Activated naive CD4-positive, alpha-beta T cell treated with anti-CD3 and anti-CD28 coated beads, Interleukin-2, amount 50 U/mL, for 24 hours (primary cell): ENCODE measurements around the gene ZNF32.

Source experiments
- H3K27ac Mint-ChIP-seq: one replicate; pipeline ENCODE4 v1.8.0; 2021; ENCODE audit warnings: mild to moderate bottlenecking, mixed read lengths
- H3K27me3 Mint-ChIP-seq: one replicate; pipeline ENCODE4 v1.8.0; 2021; ENCODE audit warnings: mixed read lengths
- H3K36me3 Mint-ChIP-seq: one replicate; pipeline ENCODE4 v1.8.0; 2021; ENCODE audit warnings: mixed read lengths
- H3K4me1 Mint-ChIP-seq: one replicate; pipeline ENCODE4 v1.8.0; 2021; ENCODE audit warnings: mixed read lengths
- H3K4me3 Mint-ChIP-seq: one replicate; pipeline ENCODE4 v1.8.0; 2021; ENCODE audit warnings: mild to moderate bottlenecking, mixed read lengths
- H3K9me3 Mint-ChIP-seq: one replicate; pipeline ENCODE4 v1.8.0; 2021; ENCODE audit warnings: mixed read lengths

Gene ZNF32

DNA sequence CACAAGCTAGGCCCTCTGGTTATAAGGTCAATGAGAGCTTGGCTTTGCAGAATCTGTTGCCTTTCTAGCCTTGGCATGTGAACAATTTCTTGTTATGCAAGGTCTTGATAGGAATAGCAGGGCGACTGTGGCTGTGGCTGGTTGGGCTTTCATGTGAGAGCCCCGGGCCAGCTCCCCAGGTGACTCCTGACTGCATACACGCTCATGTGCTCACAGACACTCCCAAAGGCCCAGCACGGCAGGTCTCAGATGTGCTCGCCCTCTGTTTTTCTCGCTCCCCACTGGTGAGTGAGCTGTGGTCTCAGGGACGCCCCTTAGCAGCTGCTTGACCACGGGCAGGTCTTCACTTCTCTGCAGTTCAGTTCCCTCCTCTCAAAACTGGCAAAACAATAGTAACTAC is 37.1 kb upstream of the ZNF32 start:
- H3K4me1 Mint-ChIP-seq: peaks cover 3% of the 10 kb centered on the region
- H3K27ac Mint-ChIP-seq: no peak overlapping the region
- H3K9me3 Mint-ChIP-seq: no peaks in the 10 kb centered on the region
- peaks cover 6% of the 10 kb centered on the region for H3K27me3 Mint-ChIP-seq
- H3K4me3 Mint-ChIP-seq: no peak overlapping the region
- H3K36me3 Mint-ChIP-seq: no peaks in the 10 kb centered on the region

GRCh38 chr10:43684292-43684559 is 35.5 kb upstream of the ZNF32 start:
- peaks cover 11% of the 10 kb centered on the region for H3K27me3 Mint-ChIP-seq
- no peaks in the 10 kb centered on the region for H3K9me3 Mint-ChIP-seq
- no peak overlapping the region for H3K27ac Mint-ChIP-seq
- no peaks in the 10 kb centered on the region for H3K4me1 Mint-ChIP-seq
- H3K36me3 Mint-ChIP-seq: no peaks in the 10 kb centered on the region
- H3K4me3 Mint-ChIP-seq: no peak overlapping the region

DNA sequence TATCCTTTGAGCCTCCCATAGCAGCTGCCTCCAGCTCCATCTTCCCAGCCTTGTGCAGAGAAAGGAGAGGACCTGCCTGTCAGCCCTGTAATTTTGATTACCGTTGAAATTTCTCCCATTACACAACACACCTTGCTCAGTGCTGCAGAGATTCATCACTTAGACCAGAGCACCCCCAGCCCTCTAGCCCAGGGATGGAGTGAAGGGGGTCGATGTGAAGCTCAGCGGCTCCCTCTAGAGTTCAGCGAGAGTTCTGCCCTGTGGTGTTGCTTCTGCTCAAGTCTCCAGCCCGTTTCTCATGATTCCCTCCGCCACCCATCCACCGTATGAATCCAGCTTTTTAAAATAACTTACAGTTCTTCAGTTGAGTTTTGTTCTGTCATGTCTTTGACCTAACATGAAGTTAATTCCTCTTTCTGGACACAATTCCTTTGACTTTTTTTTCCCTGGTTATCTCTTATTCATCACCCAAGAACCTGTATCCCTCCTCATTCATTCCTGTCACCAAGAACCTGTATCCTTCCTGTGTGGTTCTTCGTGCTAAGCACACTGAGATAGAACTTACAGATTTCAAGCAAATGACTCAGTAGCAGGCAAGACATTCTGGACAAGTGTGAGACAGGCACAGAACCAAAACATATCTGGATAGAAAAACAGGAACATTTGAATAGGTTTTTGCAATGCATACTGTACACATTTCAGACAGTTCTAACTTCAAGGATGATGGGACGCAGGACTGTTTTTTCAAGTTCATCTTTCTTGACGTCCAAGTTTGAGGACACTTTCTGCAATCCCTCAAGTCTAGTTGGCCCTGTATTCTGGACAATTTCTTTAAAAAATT is 35.0 kb upstream of the ZNF32 start:
- Mint-ChIP-seq H3K4me3 (no peak overlapping the region), H3K4me1 (no peaks in the 10 kb centered on the region), H3K27me3 (peaks cover 11% of the 10 kb centered on the region), H3K27ac (no peak overlapping the region), H3K36me3 (no peaks in the 10 kb centered on the region), H3K9me3 (no peaks in the 10 kb centered on the region)

DNA sequence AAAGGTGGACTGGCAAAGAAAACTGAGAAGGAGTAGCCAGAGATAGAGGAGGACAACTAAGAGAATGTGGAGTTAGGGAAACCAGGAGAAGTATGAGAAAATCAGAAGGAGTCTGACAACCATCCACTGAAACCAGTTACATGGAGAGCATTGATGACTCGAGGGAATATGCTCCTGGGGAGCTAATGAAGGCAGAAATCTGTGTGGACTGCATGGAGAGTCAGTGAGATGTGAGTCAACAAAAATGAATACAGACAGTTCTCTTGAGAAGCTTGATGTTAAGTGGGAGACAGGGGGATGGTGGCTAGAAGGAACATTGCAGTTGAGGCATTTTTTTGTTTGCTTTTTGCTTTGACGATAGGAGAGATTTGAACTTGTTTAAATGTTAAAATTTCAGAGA is 34.3 kb upstream of the ZNF32 start:
- H3K4me1 Mint-ChIP-seq: no peaks in the 10 kb centered on the region
- no peaks in the 10 kb centered on the region for H3K9me3 Mint-ChIP-seq
- no peaks in the 10 kb centered on the region for H3K36me3 Mint-ChIP-seq
- no peak overlapping the region for H3K27ac Mint-ChIP-seq
- no peak overlapping the region for H3K4me3 Mint-ChIP-seq
- peaks cover 13% of the 10 kb centered on the region for H3K27me3 Mint-ChIP-seq

DNA sequence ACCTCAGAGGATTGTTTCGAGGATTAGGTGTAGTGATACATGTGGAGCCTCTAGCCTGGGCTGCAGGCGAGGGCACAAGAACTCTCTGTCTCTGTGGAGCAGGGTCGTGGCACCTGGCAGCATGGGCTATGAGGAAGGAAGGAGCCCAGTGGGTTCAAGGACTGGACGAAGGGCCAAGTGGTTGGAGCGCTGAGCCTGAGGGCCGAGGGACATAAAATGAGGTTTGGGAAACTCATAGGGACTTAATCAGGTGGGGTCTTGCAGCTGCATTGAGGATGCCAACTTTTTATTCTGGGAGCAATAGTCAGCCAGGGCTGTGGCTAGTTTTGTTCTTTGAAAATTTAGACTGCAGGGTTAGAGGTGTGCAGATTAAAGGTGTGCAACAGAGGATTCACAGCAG is 33.0 kb upstream of the ZNF32 start:
- Mint-ChIP-seq H3K27ac (no peak overlapping the region), H3K9me3 (no peaks in the 10 kb centered on the region), H3K36me3 (no peaks in the 10 kb centered on the region), H3K27me3 (peaks cover 15% of the 10 kb centered on the region), H3K4me3 (no peak overlapping the region), H3K4me1 (no peaks in the 10 kb centered on the region)

GRCh38 chr10:43681220-43681619 is 32.5 kb upstream of the ZNF32 start:
- H3K36me3 Mint-ChIP-seq: no peaks in the 10 kb centered on the region
- H3K27me3 Mint-ChIP-seq: peaks cover 15% of the 10 kb centered on the region
- no peaks in the 10 kb centered on the region for H3K4me1 Mint-ChIP-seq
- no peaks in the 10 kb centered on the region for H3K9me3 Mint-ChIP-seq
- H3K27ac Mint-ChIP-seq: no peak overlapping the region
- H3K4me3 Mint-ChIP-seq: no peak overlapping the region

DNA sequence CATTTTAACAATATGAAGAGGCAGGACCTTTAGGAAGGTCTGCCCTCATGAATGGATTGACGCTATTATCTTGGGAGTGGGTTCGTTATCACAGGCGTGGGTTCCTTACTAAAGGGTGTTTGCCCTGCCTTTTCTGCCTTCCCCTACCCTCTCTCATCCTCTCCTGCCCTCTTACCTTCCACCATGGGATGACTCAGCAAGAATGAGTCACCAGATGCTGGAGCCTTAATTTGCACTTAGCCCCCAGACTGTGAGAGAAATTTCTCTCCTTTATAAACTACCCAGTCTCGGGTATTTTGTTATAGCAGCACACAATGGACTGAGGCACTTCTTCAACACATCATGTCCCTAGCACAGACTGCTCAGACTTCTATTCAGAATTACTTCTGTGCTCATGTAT is 31.4 kb upstream of the ZNF32 start:
- Mint-ChIP-seq H3K4me3 (no peak overlapping the region), H3K36me3 (no peaks in the 10 kb centered on the region), H3K4me1 (no peaks in the 10 kb centered on the region), H3K9me3 (no peaks in the 10 kb centered on the region), H3K27ac (no peak overlapping the region), H3K27me3 (peaks cover 15% of the 10 kb centered on the region)

DNA sequence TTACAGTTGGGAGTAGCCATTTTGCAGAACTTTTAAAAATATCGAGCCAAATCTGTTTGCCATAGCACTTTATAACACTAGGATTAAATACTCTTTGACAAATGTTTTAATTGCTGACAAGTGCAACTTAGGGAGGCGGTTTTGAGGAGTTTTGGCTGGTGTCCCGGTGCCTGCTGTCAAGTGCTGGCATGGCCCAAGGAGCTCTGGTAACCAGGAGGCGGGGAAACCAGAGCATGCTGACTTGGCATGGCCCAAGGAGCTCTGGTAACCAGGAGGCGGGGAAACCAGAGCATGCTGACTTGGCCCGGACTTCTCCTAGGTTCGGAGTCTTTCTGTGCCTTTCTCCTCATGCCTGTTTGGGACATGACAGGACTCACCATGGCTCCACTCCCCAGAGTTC is 30.8 kb upstream of the ZNF32 start:
- Mint-ChIP-seq H3K4me3 (no peak overlapping the region), H3K27me3 (peaks cover 15% of the 10 kb centered on the region), H3K9me3 (no peaks in the 10 kb centered on the region)

DNA sequence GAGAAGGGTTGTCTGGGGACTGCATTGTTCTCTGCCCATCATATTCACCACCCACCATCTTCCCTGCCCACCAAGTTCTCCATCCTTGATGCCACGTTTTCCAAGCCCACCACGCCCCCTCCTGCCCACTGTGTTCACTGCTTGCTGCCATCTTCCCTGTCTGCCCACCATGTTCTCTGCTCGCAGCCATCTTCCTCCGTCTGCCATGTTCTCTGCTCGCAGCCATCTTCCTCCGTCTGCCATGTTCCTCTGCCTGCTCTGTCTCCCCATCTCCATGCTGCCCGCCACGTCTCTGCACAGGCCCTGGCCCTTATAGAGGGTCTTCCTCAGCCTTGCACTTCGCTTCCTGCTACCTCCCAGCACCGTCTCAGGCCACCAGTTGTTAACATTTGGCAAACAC is 30.0 kb upstream of the ZNF32 start:
- Mint-ChIP-seq H3K9me3 (no peaks in the 10 kb centered on the region), H3K4me3 (no peak overlapping the region), H3K27ac (no peak overlapping the region), H3K4me1 (no peaks in the 10 kb centered on the region), H3K36me3 (no peaks in the 10 kb centered on the region), H3K27me3 (peaks cover 15% of the 10 kb centered on the region)

More for the DNA sequence above, 30.8 kb upstream of the ZNF32 start:
- no peaks in the 10 kb centered on the region for H3K4me1 Mint-ChIP-seq
- H3K36me3 Mint-ChIP-seq: no peaks in the 10 kb centered on the region
- H3K27ac Mint-ChIP-seq: no peak overlapping the region

GRCh38 chr10:43676901-43677300 is 28.2 kb upstream of the ZNF32 start:
- Mint-ChIP-seq H3K27ac (no peak overlapping the region), H3K9me3 (no peaks in the 10 kb centered on the region), H3K4me3 (no peak overlapping the region), H3K36me3 (no peaks in the 10 kb centered on the region), H3K27me3 (peaks cover 14% of the 10 kb centered on the region), H3K4me1 (no peaks in the 10 kb centered on the region)

DNA sequence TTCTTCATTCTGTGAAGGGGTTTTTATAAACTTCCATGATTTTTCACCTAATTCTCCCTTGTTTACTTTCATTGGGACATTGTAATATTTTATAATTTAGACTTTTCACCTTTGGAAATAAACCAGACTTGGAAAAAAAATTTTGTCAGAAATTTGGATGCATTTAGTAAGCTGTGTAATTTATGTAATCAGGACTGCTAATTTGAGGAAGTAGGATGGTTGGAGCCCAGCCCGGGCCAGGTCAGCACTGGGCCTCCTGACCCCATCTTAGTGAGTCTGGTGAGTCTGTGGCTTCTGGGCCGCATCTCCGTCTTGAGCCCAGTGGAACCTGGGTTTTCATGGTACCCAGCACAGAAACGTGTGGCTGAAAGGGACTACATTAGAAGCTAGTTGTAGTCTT is 27.6 kb upstream of the ZNF32 start:
- H3K4me1 Mint-ChIP-seq: no peaks in the 10 kb centered on the region
- no peak overlapping the region for H3K27ac Mint-ChIP-seq
- H3K9me3 Mint-ChIP-seq: no peaks in the 10 kb centered on the region
- H3K27me3 Mint-ChIP-seq: peaks cover 16% of the 10 kb centered on the region
- no peaks in the 10 kb centered on the region for H3K36me3 Mint-ChIP-seq
- no peak overlapping the region for H3K4me3 Mint-ChIP-seq

DNA sequence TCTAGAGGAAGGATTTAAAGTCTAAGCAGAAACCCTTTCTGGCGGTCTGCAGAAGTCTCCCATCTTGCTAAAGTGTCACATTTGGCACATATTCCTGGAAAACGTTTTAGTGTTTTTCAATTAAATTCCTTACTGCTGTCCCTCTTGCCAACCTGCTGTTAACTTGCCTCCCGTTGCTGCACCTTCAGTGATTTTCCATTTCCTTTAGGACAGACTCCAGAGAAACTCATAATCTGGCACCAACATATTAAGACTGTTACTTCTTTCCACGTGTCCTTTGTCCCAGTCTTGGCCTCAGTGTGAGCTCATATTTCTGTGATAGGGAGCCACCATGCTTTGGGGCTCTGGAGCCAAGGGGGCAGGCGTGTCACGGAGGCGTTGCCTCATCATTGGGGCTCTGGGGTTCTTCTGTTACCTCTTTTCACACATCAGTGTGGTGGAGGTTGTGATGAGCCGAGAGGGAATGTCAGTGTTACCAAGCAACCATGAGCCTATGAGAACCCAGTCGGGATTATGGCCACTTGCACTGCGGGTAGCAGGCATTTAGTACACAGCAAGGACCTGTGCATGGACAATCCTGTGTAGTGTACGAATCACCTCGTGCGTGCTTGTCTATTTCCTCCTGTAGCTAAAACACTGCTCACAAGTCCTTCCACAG is 26.0 kb upstream of the ZNF32 start:
- peaks cover 9% of the 10 kb centered on the region for H3K27me3 Mint-ChIP-seq
- no peaks in the 10 kb centered on the region for H3K9me3 Mint-ChIP-seq
- no peak overlapping the region for H3K27ac Mint-ChIP-seq
- no peaks in the 10 kb centered on the region for H3K36me3 Mint-ChIP-seq
- no peaks in the 10 kb centered on the region for H3K4me1 Mint-ChIP-seq
- no peak overlapping the region for H3K4me3 Mint-ChIP-seq

DNA sequence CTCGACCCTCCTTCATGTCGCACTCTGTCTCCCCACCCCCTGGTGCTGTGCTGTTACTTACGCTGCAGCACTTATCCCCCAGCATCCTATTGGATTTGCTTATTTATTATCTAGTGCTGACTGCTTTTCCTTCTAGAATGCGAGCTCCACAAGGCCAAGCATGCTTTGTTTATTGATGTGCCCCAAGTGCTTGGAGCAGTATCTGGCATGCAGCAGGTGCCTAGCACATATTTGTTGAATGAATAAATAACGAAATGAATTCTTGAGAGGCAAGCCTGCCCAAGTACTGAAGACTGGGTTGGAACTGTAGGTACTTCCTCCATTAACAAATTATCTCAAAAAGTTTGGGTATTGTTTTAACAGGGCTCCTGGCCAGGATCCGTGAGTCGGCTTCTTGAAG is 24.8 kb upstream of the ZNF32 start:
- Mint-ChIP-seq H3K4me1 (no peaks in the 10 kb centered on the region), H3K27me3 (peaks cover 12% of the 10 kb centered on the region), H3K4me3 (no peak overlapping the region), H3K36me3 (no peaks in the 10 kb centered on the region), H3K9me3 (no peaks in the 10 kb centered on the region), H3K27ac (no peak overlapping the region)

DNA sequence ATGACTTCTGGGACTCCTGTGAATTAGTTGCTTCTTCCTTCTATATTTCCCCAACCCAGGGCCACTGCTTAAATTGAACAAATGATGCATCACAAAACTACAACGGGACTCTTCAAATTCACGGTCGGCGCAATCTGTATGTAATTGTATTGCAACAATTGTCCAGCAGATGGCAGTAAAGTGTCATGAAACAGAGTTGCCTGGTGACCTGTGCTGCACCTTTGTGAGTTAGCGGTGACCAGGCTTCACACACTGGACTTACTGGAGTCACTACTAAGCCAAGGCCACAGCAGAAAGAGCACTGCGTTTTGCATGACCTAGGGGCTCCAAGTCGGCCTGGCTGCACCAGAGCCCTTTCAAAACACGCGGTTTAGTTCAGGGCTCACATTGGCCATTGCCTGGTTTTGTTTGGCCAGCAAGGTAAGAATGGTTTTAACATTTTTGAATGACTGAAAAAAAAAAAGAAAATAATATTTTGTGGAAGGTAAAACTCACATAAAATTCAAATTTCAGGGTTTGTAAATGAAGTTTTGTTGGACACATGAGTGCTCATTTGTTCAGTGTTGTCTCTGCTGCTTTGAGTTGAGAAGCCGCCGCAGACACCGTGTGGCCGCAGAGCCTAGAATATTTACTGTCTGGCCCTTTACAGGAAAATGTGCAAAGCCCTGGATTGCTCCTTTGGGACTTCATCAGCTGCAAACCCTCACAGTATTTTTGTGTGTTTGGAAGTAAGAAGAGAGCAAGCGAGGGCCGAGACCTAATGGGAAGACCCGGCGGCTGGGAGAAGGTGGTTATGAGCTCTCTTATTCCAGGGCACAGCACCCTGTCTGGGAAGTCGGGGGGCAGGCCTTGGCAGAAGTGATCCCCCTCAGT is 23.2 kb upstream of the ZNF32 start:
- Mint-ChIP-seq H3K36me3 (no peaks in the 10 kb centered on the region), H3K9me3 (no peaks in the 10 kb centered on the region), H3K4me3 (no peak overlapping the region), H3K4me1 (peaks cover 3% of the 10 kb centered on the region), H3K27me3 (peaks cover 17% of the 10 kb centered on the region), H3K27ac (no peak overlapping the region)

- no peak overlapping the region for H3K4me3 Mint-ChIP-seq
- peaks cover 16% of the 10 kb centered on the region for H3K27me3 Mint-ChIP-seq
- no peak overlapping the region for H3K27ac Mint-ChIP-seq
- no peaks in the 10 kb centered on the region for H3K9me3 Mint-ChIP-seq
- peaks cover 8% of the 10 kb centered on the region for H3K4me1 Mint-ChIP-seq
- H3K36me3 Mint-ChIP-seq: no peaks in the 10 kb centered on the region
These were observed 20.7 kb upstream of the ZNF32 start for GRCh38 chr10:43669386-43669785.

- peaks cover 5% of the 10 kb centered on the region for H3K9me3 Mint-ChIP-seq
- no peak overlapping the region for H3K27ac Mint-ChIP-seq
- no peaks in the 10 kb centered on the region for H3K36me3 Mint-ChIP-seq
- H3K27me3 Mint-ChIP-seq: peaks cover 13% of the 10 kb centered on the region
- H3K4me3 Mint-ChIP-seq: no peak overlapping the region
- peaks cover 8% of the 10 kb centered on the region for H3K4me1 Mint-ChIP-seq
These were observed 19.2 kb upstream of the ZNF32 start for GRCh38 chr10:43667761-43668386.
